ENCODE measurements around the gene CD2BP2.

- no peak for TF ChIP-seq CTCF (IDR thresholded peaks at IDR 0.05)
- no peak for TF ChIP-seq ZFX (IDR thresholded peaks at IDR 0.05; ENCODE audit: borderline replicate concordance)
These were observed 5.4 kb downstream of the CD2BP2 start for GRCh38 chr16:30349675-30350074.

All from 22Rv1 (cell line).